ENCODE results near the gene DAPK1.

- TF ChIP-seq EZH2 (IDR thresholded peaks at IDR 0.05; ENCODE audit: borderline replicate concordance, low read length) (no peak), CTCF (IDR thresholded peaks at IDR 0.05; ENCODE audit: low read length) (no peak)
These were observed 69.9 kb downstream of the DAPK1 start for GRCh38 chr9:87567571-87567970.

All from OCI-LY1 (cell line).